ENCODE data around the gene MNX1.

The MNX1 gene

DNA sequence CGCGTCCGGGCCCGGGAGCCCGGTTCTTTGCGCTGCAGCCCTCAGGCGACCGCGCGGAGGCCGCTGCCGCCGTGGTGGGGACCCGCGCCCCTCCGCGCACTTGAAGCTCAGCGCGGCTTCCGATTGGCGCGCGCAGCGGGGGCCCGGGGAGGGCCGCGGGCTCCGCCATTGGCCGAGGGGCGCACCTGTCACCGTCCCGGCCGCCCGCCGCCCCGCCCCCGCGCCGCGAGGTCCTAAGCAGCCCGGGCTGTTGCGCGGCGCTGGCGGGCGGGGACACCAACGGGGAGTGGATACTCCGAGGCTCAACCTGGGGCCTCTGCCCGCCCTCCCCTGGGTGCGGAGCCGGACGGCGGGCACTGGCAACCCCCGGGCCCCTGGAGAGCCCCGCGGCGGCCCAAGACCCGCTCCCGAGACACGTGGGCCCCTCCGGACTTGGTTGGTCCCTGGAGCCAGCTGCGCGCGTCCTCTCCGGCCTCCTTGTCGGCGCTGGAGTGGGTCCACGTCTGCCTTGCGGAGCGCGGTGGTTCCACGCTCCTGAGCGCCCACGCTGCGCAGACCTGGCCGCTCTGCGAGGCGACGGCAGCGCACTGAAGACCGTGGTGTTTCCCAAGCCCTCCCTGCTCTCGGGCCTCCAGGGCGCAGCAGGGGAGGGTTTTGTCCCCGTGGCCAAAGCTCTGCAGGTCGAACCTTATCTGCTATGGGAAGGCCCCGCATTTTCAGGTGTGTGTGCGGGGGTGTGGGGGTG is at the start of gene MNX1:
TSS of gene MNX1 (minus strand) at position 76 of the 745 bp plus-strand sequence. CDS start 313 bp downstream, outside the sequence.
- no peak for DNase-seq

DNA sequence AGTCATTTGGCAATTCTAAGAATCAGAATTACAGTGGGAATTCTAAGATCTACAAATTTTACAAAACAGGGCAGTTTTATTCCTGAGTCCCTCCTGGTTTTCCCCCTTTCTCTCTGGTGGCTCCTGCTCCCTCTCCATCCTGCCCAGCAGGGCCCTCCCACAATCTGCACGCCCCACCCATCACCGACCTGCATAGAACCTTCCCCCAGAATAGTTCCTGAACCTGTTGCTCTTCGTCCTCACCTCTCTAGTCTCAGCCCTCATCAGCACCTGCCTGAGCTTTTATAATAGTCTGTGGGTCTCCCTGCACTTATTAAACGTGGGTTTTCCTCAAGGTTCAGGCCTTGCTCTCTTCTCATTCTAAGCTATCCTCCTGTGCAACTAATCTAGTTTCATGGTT is 49.1 kb upstream of the MNX1 start:
- no peak for DNase-seq

DNA sequence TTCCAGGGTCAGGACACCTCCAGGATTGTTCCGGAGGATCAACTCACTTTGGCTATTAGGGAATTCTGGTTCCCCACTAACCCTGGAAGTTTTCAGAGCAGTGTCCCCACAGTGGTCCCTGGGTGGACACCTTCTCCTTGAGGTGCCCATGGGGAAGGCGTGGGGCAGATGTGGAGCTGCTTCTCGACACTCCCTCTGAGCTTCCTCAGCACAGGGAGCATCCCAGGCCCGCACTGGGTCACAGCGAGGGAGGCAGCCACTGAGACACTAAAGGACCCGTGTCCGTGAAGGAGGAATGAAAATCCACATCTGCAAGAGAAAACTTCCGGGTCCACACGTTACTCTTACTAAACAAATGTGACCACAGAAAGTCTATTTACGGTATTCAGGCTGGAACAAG is 48.2 kb upstream of the MNX1 start:
- no peak for DNase-seq

DNA sequence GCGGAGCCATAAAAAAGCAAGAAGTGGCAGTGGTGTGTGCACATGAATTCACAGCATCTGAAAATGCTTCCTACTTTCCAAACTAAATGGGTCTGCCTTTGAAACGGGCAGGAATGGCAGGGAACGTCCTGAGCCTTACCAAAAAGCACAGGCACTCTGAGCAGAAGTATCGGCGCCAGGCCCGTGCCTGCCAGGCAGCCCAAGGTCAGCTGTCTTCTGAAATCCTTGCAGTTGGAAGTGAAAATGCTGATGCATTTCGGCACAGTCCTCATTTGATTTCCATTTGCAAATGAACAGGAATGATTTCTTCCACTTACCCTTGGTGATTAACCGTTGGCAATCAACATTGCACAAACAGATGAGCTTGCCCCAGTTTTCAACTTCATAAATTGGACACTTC is 47.6 kb upstream of the MNX1 start:
- DNase-seq, result no peak

DNA sequence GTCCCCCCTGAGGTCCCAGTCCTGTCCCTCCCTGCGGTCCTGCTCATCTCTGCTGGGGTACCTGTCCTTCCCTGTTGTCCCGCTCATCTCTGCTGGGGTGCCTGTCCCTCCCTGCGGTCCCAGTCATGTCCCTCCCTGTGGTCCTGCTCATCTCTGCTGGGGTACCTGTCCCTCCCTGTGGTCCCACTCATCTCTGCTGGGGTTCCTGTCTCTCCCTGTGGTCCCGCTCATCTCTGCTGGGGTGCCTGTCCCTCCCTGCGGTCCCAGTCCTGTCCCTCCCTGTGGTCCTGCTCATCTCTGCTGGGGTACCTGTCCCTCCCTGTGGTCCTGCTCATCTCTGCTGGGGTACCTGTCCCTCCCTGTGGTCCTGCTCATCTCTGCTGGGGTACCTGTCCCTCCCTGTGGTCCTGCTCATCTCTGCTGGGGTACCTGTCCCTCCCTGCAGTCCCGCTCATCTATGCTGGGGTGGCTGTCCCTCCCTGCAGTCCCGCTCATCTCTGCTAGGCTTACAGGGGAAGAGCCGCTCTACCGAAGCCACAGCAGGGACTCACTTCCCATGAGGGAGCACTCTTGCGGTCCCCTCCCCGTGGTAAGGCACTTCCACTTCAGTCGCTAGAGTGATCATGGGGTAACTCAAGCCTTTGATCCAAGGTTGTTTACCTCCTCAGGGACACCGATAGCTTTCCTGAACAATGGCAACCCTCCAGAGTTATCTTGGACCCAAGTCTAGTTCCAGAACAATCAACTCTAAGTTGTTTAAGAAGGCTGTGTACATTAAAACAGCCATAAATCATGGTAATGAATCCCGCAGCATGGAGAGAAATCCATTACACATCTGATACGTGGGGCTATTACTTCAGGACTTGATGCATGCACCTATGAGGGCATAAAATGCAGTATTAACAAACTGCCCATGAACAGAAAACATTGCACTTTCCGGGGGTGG is 46.8 kb upstream of the MNX1 start:
- DNase-seq, result no peak

DNA sequence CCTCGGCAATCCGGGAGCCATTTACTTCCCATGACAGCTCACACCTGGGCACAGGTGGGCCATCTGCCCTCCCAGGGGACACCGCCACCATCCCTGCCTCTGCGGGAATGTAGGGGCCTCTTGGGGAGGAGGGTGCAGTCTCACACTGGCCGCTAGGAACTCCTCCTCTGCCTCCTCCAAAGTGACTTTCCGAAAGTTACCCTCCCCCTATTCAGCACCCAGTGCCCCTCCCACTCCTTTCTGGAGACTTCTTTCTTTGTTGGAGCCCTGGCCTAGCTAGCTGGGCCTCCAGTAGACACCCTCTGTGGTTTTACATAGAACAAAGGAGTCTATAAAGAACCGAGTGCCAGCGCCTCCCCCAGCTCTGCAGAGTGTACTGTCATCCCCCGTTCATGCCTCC is 45.8 kb upstream of the MNX1 start:
- DNase-seq, result no peak

DNA sequence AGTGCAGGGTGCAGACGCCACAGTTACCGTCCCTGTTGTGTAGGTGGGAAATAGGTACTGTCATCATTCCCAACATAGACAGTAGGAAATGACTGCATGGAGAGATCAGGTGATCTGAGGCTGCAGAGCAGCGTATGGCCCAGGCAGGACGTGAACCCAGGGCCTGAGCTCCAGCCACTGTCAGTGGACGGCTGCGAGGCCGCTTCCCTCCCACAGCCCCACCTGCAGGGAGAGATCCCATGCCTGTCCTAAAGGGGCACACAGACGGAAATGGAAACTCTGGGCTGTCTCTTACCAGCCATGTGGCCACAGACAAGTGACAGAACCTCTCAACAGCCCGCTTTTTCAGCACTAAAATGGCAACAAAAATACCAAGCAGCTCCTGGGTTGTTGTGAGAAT is 44.5 kb upstream of the MNX1 start:
- no peak for DNase-seq

DNA sequence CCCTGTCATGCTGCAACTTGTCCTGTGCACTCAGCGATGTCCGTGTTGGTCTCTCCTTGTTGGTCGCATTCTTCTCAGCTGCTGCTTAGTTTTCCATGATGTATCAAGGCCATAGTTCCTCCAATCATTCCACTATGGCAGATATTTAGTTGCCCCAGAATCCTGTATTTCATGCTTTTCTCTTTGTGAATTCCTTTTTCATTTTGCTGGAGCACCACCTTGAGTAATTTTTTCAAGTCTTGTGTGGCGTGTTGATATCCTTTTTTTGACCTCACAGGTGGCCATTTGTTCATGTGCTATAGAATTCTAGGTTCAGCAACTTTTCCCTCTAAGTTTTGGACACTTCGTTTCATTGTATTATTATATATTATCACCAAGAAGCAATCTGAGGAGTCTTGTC is 42.7 kb upstream of the MNX1 start:
- DNase-seq, result no peak

DNA sequence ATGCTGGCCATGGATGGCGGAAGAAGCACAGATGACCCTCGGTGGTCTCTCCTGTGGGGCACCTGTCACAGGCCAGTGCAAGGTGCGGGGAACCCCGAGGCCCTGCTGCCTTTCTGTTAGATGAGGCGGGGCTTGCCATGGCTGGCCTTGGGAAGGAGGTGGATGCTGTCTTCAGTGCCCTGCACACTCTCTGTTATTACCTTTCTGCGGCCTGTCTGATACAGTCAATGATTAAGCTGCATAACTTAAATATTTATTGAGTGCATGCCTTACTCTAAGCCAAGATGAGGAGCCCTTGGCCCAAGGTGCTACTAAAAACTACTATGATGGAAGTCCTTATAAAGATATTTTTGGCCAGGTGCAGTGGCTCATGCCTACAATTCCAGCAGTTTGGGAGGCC is 36.7 kb upstream of the MNX1 start:
- no peak for DNase-seq

DNA sequence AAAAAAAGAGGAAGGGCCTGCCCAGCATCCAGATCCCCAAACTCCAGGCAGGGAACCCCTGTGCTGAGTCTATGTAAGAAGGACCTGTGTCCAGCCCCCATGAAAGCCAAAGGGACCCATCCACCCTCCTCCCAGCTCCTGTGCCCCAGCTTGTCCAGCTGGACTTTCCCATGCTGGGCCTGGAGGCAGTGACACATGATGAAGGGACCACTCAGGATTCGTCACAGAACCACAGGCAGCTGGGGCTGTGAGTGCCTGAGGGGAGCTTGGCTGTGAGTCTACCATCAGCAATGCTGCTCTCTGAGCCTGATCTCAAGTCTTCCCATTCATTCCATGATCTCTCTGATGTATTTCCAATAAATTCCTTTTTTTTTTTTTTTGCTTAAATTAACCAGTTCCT is 36.2 kb upstream of the MNX1 start:
- DNase-seq, result no peak

DNA sequence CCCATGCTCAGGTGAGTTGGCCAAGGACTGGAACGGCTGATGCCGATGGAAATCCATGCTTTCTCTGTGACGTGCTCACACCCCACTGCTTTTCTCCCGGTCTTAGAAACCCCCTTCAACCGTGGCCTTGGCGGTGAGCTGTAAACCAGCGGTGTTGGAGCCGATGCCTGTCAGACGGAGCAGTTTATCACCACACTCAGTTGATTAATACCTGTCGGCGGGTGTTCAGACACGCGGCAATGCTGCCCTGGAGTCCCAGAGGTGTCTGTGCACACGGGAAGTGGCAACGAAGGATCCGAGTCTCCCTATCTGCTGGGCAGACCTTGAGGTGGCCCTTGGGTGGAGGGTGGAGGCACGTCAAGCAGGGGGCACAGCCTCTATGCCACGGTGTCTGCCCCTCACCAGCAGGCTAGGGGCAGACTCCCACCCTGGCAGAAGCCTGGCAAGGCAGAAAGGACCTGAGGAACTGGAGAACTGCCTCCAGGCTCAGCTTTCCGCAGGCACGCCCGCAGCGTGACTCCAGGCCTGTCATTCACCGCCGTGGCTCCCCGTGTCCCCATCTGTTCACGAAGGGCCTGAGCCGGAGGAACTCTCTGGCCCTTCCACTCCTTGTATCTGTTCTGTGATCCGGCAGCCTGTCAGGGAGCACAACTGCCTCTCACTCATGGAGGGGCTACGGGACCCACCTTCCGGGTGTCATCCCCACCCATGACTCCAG is 34.6 kb upstream of the MNX1 start:
- DNase-seq, result no peak

DNA sequence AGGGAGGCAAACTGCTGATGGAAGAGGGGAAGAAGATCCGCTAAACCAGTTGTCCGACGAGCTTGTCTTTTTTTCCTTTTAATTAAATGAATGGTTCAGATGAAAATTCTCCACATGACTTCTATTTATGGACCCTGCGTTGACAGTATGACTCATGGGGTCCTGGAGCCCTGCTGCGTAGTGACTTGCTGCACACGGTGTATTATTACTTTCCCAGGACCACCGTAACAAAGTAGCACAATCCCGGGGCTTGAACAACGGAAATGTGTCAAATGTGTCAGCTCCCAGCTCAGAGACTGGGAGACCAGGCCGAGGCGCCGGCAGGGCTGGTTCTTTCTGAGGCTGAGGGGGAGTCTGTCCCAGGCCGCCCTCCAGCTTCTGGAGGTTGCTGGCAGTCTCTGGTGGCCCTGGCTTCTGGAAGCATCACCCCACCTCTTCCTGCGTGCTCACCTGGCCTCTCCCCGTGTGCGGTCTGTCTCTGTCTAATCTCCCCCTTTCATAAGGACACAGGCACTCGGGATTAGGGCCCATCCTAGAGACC is 33.8 kb upstream of the MNX1 start:
- no peak for DNase-seq

DNA sequence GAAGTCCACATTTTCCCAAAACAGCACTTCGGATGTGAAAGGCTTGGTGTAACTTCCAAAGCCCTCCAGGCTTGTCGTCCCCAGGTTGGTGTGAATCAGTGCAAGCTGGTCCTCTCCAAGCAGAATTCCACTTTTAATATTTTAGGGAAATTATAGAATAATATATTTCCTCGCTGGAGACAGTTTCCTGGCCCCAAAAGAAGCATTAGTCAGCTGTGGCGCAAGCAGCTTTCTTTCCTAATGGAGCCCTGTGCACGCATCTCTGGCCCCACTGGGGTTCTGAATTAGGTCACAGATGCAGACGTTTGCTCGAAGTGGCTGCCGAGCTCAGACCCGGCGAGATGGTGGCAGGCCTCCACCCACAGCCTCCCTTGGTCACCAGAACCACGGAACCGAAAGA is 33.3 kb upstream of the MNX1 start:
- DNase-seq, result no peak

DNA sequence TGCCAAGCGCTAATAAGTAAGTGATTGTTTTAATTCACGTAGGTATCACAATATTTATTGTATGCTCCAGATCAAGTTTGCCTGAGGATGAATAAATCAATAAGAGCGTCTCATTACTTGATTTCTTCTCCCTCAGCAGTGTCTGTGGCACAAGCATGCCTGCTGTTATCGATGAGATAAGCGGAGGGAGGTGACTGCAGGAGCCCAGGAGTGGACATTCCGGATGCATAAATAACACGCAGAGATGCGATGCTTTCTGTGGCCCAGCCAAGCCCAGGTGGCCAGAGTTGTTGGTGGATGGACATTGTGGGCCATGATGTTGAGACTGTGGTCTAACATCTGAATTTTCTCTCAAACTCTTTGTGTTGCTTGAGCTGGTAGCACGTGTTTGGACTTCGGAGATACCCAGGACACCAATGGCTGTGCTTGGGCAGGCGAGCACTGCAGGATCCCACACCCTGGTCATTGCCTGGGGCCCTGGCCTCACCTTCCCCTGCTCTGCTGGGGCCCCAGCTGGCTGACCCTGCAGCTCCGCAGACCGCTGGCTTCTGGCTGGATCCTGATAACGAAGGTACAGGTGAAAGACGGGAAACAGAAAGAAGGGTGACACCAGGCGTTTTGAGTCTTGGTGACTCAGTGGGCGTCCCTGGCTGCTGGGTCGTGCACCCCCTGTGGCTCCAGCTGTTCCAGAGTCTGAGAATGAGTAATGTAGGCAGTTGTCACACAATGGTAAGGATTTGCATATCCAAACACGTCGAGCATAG is 31.2 kb upstream of the MNX1 start:
- no peak for DNase-seq

DNA sequence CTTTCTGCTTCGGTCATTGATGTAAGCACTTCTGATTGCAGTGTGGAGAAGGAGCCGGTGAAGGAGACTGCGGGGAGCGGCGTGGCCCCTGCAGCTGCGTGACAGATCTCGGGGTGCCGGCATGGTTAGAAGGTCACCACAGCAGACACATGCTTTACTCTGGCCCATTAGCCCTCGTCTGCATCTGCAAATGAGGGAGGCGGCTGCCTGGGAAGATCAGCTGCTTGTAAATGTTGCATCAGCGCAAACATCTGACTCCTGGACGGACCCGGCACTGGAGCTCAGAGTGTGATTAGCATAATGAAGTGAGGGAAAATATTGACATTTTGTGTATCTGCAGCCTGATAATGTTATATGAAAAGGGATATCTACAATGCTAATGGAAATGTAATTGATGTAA is 30.5 kb upstream of the MNX1 start:
- DNase-seq, result no peak

DNA sequence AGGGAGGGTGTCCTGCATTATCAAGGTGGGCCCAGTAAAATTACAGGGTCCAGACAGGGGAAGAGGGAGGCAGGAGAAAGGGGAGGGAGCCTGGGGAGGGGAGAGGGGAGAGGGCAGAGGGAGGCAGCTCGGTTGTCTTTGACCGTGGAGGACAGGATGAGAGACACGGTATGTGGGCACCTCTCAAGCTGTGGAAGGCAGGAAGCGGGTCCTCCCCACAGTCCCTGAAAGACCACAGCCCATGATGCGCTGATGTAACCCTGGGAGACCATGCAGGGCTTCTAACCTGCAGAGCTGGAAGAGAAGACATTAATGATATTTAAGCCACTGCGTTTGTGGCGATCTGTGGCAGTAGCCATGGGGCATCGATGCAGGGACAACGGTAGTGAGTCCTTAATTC is 27.2 kb upstream of the MNX1 start:
- no peak for DNase-seq

DNA sequence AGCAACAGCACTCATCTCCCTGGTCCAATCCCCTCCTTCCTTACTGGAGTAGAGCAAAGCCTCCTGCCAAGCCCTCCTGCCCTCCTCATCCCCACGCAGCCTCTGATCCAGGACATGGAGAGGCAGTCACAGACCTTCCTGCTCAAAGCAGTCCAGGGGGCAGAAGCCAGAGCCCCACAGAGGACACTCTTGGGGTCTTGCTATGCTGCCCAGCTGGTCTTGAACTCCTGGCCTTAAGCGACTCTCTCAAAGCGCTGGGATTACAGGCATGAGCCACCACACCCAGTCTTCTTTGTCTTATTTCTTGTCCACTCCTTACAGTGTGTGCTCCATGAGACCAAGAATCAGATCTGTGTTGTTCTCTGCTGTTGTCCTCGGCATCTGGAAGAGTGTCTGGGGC is 26.6 kb upstream of the MNX1 start:
- DNase-seq, result no peak

DNA sequence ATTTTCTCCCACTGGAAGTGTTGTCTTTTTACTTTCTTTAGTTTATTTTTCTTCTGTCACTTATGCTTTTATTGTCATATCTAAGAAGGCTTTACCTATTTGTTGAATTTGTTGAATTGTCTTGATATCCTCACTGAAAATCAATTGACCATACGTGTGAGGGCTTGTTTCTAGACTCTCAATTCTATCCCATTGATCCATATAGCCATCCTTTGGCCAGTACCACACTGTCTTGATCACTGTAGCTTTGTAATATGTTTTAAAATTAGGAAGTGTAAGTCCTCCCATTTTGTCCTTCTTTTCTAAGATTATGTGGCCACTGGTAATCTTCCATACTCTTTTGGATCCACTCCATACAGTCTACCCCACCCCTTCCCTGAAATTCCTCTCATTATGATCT is 25.5 kb upstream of the MNX1 start:
- DNase-seq, result no peak

DNA sequence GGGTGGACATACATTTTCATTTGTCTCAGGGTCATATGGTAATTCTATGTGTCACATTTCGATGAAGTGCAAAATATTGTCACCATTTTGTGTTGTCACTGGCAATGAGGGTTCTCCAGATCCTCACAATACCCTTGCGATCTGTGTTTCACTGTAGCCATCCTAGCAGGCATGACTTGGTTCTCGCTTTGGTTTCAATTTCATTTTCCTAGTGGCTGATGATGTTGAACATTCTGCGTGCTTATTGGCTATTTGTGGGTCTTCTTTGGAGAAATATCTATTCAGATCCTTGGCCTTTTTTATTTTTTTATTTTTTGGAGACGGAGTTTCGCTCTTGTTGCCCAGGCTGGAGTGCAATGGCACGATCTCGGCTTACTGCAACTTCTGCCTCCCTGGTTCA is 24.8 kb upstream of the MNX1 start:
- no peak for DNase-seq

DNA sequence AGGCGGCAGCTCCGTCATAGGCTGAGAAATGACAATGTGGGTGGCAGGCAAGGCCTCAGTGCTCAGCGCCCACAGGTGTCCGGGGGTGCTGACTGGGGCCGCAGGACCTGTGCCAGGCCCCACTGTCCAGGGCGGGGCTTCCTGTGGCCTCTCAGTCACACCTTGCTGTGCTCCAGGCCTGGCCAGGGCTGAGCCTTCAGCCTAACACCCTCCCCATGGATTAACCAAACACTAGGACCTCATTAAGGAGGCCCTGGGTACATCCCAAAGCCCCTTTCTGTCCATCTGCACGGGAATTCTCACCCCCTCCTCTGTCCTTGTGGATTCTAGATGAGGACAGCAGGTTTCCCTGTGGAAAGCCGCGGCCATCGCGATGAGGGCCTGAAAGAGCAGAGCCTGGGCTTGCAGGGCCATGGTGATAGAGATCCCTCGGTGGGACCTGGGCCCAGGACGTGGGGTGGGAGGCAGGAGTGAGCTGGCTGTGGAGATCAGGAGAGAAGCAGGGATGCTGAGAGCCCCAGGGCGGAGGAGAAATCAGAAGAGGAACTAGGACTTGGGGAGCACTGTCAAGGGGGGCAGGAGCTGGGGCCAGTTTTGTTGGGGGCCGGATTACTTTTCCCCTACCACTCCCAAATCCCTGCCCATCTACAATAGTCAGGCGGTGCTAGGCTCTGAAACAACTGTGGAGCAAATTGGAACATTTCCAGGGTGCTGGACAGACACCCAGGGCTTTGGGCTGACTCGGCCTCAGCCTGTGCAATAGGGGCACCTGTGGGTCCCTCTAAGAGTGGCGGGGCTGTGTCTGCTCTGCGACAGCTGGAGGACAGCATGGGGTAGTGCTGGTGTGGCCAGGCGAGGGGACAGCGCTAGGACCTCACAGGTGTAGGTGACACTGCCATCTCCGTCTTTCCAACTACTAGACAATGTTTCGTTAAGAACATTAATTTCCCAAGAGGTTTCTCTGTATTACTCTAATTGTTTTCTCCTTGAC is 23.3 kb upstream of the MNX1 start:
- DNase-seq, result no peak
